HG03039 (cell line): ENCODE data around the gene RPS5.
"Not testable (repeated sequence)": the region's sequence is repeated elsewhere in the genome, so short reads cannot be mapped to it uniquely, and the experiment has no call there.

Experiments used
- ATAC-seq: cut with Tn5 transposase; IDR thresholded peaks from one replicate; pipeline ENCODE4 v1.9.1; 2021; ENCODE audit warnings: mild to moderate bottlenecking, moderate library complexity; ENCODE audit not compliant: unreplicated experiment

Gene RPS5

GRCh38 chr19:58403920-58404478, 16.9 kb downstream of the RPS5 start:
- ATAC-seq, result not testable (repeated sequence)

DNA sequence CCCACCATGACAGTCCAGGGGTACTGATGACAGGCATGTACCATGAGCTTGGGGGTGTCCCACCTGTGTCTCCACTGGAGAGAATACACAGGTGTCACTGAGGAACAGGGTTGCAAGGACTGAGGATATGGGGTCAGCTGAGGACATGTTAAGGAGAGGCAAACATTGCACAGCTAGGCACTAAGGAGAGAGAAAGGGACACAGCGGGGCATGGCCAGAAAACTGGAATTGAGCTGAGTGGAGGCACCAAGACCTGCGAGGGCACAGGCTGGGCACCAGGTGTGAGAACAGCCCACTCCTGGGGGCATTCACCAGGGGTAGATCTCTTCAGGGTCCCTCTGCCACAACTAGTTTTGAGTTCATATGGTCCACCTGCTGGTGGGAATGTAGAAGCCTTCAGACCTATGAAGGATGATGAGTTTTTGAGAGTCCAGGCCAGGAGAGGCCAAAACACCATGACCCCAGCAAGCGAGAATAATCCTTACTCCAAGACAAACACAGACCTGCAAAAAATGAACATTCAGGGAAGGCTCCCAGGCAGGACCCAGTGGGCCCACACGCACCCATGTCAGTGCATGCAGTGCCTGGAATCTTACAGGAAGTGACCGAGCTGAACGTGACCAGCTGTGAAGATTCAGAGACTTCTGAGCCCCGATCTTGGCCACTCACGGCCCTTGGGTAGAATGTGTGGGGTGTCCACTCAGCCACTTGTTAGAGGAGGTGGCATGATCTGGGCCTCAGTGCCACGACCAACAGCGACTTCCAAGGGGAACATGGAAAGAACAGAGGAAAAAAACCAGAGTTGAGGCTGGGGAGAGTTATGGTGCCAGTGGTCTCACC, 20.0 kb downstream of the RPS5 start:
- ATAC-seq, result no peak

DNA sequence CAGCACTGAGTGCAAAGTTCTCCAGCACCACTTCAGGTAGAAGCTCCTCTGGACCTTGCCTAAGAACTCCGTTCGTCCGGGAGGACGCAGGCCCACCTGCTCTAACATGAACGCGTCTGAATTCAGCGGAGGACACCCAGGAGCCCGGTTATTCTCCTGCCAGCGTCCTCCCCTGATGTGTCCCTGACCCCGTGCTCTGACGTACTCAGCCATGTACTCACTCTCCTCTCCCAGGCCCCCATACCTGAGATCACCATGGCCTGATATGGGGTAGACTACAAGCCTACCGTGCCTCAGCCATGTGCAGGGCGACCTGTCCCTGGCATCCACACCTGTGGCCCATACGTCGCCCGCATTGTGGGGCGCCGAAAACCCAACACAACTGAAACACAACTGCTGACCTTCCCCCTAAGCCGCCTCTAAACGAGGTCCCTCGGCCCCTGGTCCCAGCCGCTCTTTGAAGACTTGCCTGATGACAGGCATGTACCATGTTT, 20.6 kb downstream of the RPS5 start:
- ATAC-seq, result no peak

GRCh38 chr19:58408152-58409009, 21.3 kb downstream of the RPS5 start, which contains the start of gene ZNF584:
Gene ZNF584, plus strand, starts transcription at chr19:58408649. Its CDS starts 499 bp downstream, at chr19:58409148.
- ATAC-seq, result peak; percentile 85

DNA sequence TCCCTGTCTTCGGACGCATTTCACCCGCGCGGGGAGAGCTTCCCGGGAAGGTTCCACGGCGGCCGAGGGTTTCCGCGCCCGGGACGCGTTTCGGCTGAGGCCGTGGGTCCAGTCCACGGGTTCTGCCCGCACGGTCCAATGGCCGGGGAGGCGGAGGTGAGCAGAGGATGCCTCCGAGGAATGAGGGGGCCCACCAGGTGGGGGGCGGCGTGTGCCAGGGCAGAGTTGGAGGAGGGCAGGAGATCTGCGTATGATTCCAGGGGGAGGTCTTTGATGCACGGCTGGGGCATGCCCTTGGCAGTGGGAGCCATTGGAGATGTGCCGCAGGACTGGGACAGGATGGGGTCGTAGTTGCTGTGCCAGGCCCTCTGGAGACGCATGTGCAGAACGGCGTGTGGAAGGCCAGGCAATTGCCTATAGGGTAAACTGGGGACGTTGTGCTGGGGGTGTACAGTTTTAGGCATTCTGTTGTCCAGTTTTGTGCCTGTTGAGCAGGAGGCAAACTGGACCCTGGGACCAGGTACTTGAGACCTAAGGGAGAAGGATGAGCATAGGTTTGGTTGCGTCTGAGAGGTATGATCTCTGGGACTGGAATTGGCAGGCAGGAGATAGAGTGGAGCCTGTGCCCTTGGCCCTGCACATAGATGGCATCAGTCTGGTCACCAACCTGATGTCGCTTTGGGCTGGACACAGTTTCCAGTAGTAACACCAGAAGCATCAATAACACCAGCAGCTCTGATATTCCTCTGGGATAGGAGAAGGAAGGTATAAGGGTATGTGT, 22.1 kb downstream of the RPS5 start:
- no peak for ATAC-seq

DNA sequence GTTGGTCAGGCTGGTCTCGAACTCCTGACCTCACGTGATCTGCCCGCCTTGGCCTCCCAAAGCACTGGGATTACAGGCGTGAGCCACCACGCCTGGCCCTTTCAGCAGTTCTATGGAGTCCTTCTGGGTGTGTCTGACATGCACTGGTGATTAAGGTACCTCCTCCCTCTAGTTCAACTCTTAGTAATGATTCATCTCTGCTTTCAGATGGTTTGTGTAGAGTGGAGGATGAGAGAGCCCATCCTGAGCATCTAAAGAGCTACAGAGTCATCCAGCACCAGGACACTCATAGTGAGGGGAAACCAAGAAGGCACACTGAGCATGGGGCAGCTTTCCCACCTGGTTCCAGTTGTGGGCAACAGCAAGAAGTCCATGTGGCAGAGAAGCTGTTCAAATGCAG, 29.5 kb downstream of the RPS5 start:
- ATAC-seq, result no peak

GRCh38 chr19:58417071-58417470, 30.0 kb downstream of the RPS5 start:
- no peak for ATAC-seq

DNA sequence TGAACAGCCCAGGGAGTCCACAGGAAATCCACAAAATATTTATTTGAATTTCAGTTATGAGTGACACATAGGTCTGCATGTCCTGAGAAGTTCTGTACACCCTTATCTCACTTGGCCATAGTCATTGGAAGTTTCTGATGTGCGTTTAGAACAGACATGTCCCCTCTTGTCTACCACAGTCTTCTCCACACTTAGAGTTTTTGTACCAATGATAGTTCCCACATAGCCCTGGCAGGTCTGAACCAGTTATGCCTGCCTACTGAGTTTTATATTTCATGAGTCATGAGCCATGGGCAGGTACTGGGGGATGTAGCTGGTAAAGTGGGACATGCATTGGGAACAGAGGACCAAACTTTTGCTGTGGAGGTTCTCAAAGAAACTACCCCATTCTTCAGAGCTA, 41.5 kb downstream of the RPS5 start:
- ATAC-seq, result no peak

GRCh38 chr19:58429745-58430144, 42.7 kb downstream of the RPS5 start:
- ATAC-seq, result no peak

GRCh38 chr19:58434217-58434616, 47.1 kb downstream of the RPS5 start:
- ATAC-seq, result no peak

DNA sequence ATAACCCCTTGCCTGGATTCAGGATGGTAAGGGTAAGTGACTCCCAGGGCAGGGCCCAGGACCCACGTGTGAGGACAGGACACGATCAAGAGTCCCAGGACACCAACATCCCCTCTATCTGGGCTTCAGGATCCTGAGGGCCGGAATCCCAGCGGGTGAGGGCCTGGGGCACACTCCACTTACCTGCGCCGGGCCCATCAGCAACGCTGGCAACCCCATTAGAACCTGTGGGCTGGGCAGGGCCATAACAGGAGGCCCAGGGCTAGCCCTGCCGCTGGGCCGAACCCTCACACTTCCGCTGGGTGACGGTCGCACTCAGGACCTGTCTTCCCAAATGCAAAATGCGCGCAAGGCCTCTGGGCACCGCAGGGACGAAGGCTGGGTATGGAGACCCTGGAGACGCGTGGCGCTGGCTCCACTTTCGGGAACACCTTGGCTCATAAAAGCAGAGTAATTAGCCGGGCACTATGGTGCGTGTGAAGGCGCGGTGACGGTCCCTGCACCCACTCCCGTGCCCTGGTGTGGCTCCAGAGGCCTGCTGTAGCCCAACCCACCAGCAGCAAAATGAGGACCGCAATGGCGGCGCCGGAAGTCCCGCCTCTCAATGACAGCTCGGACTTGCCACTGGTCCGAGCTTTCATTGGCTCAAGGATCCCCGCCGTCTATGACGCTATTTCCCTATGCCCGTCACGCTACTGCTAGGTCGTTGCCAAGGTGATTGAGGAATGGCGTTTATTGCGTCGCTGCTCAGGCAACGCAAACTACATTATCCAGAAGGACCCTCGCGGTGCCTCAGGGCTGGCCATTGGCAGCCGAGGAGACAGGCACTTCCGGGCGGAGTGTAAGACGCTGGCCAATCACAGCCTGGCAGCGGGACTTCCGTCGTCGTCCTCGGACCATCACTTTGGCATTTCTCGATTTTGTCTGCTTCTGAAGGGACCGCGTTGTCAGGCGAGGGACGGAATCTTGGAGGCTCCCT, 52.8 kb downstream of the RPS5 start, which contains the start of gene ZNF132:
Gene ZNF132, minus strand, starts transcription at position 578 of the 979 bp plus-strand sequence. Its CDS starts 332 bp downstream, at position 246.
- ATAC-seq, result peak; percentile 93

- no peak for ATAC-seq
These were observed 53.5 kb downstream of the RPS5 start for GRCh38 chr19:58440556-58440955.

DNA sequence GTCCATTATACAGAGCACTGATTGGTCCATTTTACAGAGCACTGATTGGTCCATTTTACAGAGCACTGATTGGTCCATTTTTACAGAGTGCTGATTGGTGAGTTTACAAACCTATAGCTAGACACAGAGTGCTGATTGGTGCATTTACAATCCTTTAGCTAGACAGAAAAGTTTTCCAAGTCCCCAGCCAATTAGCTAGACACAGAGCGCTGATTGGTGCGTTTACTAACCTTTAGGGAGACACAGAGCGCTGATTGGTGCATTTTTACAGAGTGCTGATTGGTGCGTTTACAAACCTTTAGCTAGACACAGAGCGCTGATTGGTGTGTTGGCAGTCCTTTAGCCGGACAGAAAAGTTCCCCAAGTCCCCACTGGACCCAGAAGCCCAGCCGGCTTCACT, 55.9 kb downstream of the RPS5 start:
- ATAC-seq, result not testable (repeated sequence)
